Mesenchymal stem cell (in vitro differentiated cells and primary cell): Measurements from ENCODE around the gene TIMP1.

Experiments used
- DNase-seq: peaks from one replicate; pipeline ENCODE4 v3.0.0-alpha.2; 2013
- H2AFZ ChIP-seq: one replicate; pipeline ENCODE4 v1.6.1; 2013; ENCODE audit warnings: low read depth, mild to moderate bottlenecking, control low read depth, inconsistent platforms, low read length, moderate library complexity
- H2AK5ac ChIP-seq: 2 replicates; pipeline ENCODE4 v1.6.1; 2013; ENCODE audit warnings: low read length, moderate library complexity, mild to moderate bottlenecking, inconsistent platforms; ENCODE audit not compliant: severe bottlenecking
- H2BK120ac ChIP-seq: one replicate; pipeline ENCODE4 v1.6.1; 2013; ENCODE audit warnings: low read depth, mild to moderate bottlenecking, inconsistent platforms, low read length, moderate library complexity
- H2BK12ac ChIP-seq, 2 experiments: one replicate each; pipeline ENCODE4 v1.6.1; 2013; ENCODE audit warnings: inconsistent platforms in 2 of 2, low read length in 2 of 2, mild to moderate bottlenecking in 2 of 2, moderate library complexity in 2 of 2, control low read depth in 1 of 2
- H2BK15ac ChIP-seq: one replicate; pipeline ENCODE4 v1.6.1; 2013; ENCODE audit warnings: mild to moderate bottlenecking, low read depth, inconsistent platforms; ENCODE audit not compliant: poor library complexity, severe bottlenecking
- H2BK5ac ChIP-seq: 2 replicates; pipeline ENCODE4 v1.6.1; 2013; ENCODE audit warnings: low read depth, mild to moderate bottlenecking, low read length, control low read depth, inconsistent platforms; ENCODE audit not compliant: poor library complexity, severe bottlenecking
- H3K14ac ChIP-seq, 2 experiments: one replicate each; pipeline ENCODE4 v1.6.1; 2013; ENCODE audit warnings: inconsistent platforms in 2 of 2, low read length in 2 of 2, control low read depth in 1 of 2, mild to moderate bottlenecking in 1 of 2, moderate library complexity in 1 of 2
- H3K18ac ChIP-seq, 2 experiments: one replicate each; pipeline ENCODE4 v1.6.1; 2013; ENCODE audit warnings: inconsistent platforms in 2 of 2, low read length in 2 of 2, control low read depth in 1 of 2, low read depth in 1 of 2, mild to moderate bottlenecking in 1 of 2
- H3K23ac ChIP-seq, 2 experiments: one replicate each; pipeline ENCODE4 v1.6.1; 2013; ENCODE audit warnings: inconsistent platforms in 2 of 2, low read length in 2 of 2, mild to moderate bottlenecking in 2 of 2, moderate library complexity in 2 of 2, control low read depth in 1 of 2
- H3K27ac ChIP-seq: 2 replicates; pipeline ENCODE4 v1.5.1; 2013; ENCODE audit warnings: mild to moderate bottlenecking, moderate library complexity, low read length, control low read depth, inconsistent platforms; ENCODE audit not compliant: poor library complexity, severe bottlenecking
- H3K27me3 ChIP-seq, 2 experiments: 2 replicates each; pipeline versions ENCODE4 v1.6.1 to v1.7.0; 2013; ENCODE audit warnings: low read length in 2 of 2, mild to moderate bottlenecking in 2 of 2, moderate library complexity in 2 of 2, control low read depth in 1 of 2, inconsistent platforms in 1 of 2; ENCODE audit not compliant: control insufficient read depth in 1 of 2, insufficient read depth in 1 of 2
- H3K36me3 ChIP-seq, 2 experiments: 2 replicates each; pipeline versions ENCODE4 v1.6.1 to v1.7.0; 2013; ENCODE audit warnings: low read length in 2 of 2, control low read depth in 1 of 2, inconsistent platforms in 1 of 2, low read depth in 1 of 2, mild to moderate bottlenecking in 1 of 2; ENCODE audit not compliant: insufficient read depth in 2 of 2, control insufficient read depth in 1 of 2
- H3K4ac ChIP-seq, 2 experiments: one replicate each; pipeline ENCODE4 v1.6.1; 2013; ENCODE audit warnings: inconsistent platforms in 2 of 2, low read length in 2 of 2, mild to moderate bottlenecking in 2 of 2, moderate library complexity in 2 of 2, control low read depth in 1 of 2, low read depth in 1 of 2
- H3K4me1 ChIP-seq: 2 replicates; pipeline ENCODE4 v1.6.1; 2013; ENCODE audit warnings: low read depth, low read length, control low read depth; ENCODE audit not compliant: control insufficient read depth, insufficient read depth
- H3K4me2 ChIP-seq: 2 replicates; pipeline ENCODE4 v1.6.1; 2013; ENCODE audit warnings: low read length, mild to moderate bottlenecking, inconsistent platforms; ENCODE audit not compliant: poor library complexity, severe bottlenecking
- H3K4me3 ChIP-seq, 2 experiments: 2 replicates each; pipeline versions ENCODE4 v1.5.1 to v1.7.0; 2013; ENCODE audit warnings: low read length in 2 of 2, mild to moderate bottlenecking in 2 of 2, control low read depth in 1 of 2, low read depth in 1 of 2; ENCODE audit not compliant: insufficient read depth in 1 of 2
- H3K79me1 ChIP-seq: replicated peaks from 2 replicates; pipeline ENCODE4 v1.6.1; 2013; ENCODE audit warnings: mild to moderate bottlenecking, control low read depth, low read length, inconsistent platforms; ENCODE audit not compliant: poor library complexity, severe bottlenecking
- H3K9ac ChIP-seq: 2 replicates; pipeline ENCODE4 v1.7.0; 2013; ENCODE audit warnings: mild to moderate bottlenecking, low read length, moderate library complexity
- H3K9me3 ChIP-seq: 2 replicates; pipeline ENCODE4 v1.7.0; 2013; ENCODE audit warnings: mild to moderate bottlenecking, low read length; ENCODE audit not compliant: control insufficient read depth
- H4K8ac ChIP-seq: one replicate; pipeline ENCODE4 v1.6.1; 2013; ENCODE audit warnings: inconsistent platforms, mild to moderate bottlenecking, low read length, moderate library complexity
- H4K91ac ChIP-seq: one replicate; pipeline ENCODE4 v1.6.1; 2013; ENCODE audit warnings: mild to moderate bottlenecking, low read length, inconsistent platforms
- WGBS: methylation state at CpG from one replicate; pipeline ENCODE4 v1.1.7; 2013; ENCODE audit warnings: mixed read lengths; 5-methylcytosine and 5-hydroxymethylcytosine counted together

TIMP1 gene

GRCh38 chrX:47607091-47607490, 24.9 kb downstream of the TIMP1 start:
- Histone ChIP-seq H2BK12ac (no peak overlapping the region), H3K4me1 (peaks cover 2% of the 10 kb centered on the region), H2BK5ac (no peak overlapping the region), H4K91ac (no peak overlapping the region), H3K36me3 (no peaks in the 10 kb centered on the region), H3K4me3 (no peak overlapping the region), H2AFZ (no peak overlapping the region), H3K18ac (no peak overlapping the region), H2BK15ac (no peak overlapping the region), H4K8ac (no peak overlapping the region), H3K9ac (no peak overlapping the region), H3K27ac (no peak overlapping the region), H3K9me3 (peaks cover 15% of the 10 kb centered on the region), H2BK120ac (no peak overlapping the region), H3K4ac (no peak overlapping the region), H3K23ac (no peak overlapping the region), H3K14ac (no peak overlapping the region), H3K4me2 (no peak overlapping the region), H2AK5ac (no peak overlapping the region), H3K79me1 (no peaks in the 10 kb centered on the region), H3K27me3 (peaks cover 12 to 51% of the 10 kb centered on the region in 2 experiments)
- DNase-seq, result peak; percentile 22

GRCh38 chrX:47608130-47608810, 26.0 kb downstream of the TIMP1 start:
- Histone ChIP-seq H2AFZ (no peak overlapping the region), H3K9me3 (peaks cover 15% of the 10 kb centered on the region), H2BK5ac (no peak overlapping the region), H3K23ac (no peak overlapping the region), H3K36me3 (no peaks in the 10 kb centered on the region), H3K18ac (no peak overlapping the region), H2BK120ac (no peak overlapping the region), H4K8ac (no peak overlapping the region), H3K4me2 (no peak overlapping the region), H3K4ac (no peak overlapping the region), H3K4me1 (peaks cover 2% of the 10 kb centered on the region), H2BK12ac (no peak overlapping the region), H3K4me3 (no peak overlapping the region), H3K14ac (no peak overlapping the region), H3K27ac (no peak overlapping the region), H4K91ac (no peak overlapping the region), H3K27me3 (peaks cover 12 to 59% of the 10 kb centered on the region in 2 experiments), H3K79me1 (no peaks in the 10 kb centered on the region), H3K9ac (no peak overlapping the region), H2AK5ac (no peak overlapping the region), H2BK15ac (no peak overlapping the region)
- no peak for DNase-seq
- WGBS, result 69% methylated on average over 5 of the region's 9 CpGs

- Histone ChIP-seq H2BK15ac (no peak overlapping the region), H3K4me1 (no peaks in the 10 kb centered on the region), H3K36me3 (no peaks in the 10 kb centered on the region), H3K79me1 (no peaks in the 10 kb centered on the region), H3K4me3 (no peak overlapping the region), H2BK12ac (no peak overlapping the region), H3K14ac (no peak overlapping the region), H3K23ac (no peak overlapping the region), H3K4me2 (no peak overlapping the region), H3K27me3 (peaks cover 4 to 65% of the 10 kb centered on the region in 2 experiments), H3K18ac (no peak overlapping the region), H3K9me3 (peaks cover 25% of the 10 kb centered on the region), H2BK5ac (no peak overlapping the region), H3K27ac (no peak overlapping the region), H2BK120ac (no peak overlapping the region), H3K4ac (no peak overlapping the region), H4K91ac (no peak overlapping the region), H2AFZ (no peak overlapping the region), H4K8ac (no peak overlapping the region), H3K9ac (no peak overlapping the region), H2AK5ac (no peak overlapping the region)
- no peak for DNase-seq
- 81% methylated on average over 4 of the region's 4 CpGs for WGBS
Observed at GRCh38 chrX:47610511-47610910, 28.3 kb downstream of the TIMP1 start.

- Histone ChIP-seq H3K4me1 (no peaks in the 10 kb centered on the region), H3K4me3 (no peak overlapping the region), H3K79me1 (no peaks in the 10 kb centered on the region), H3K9me3 (peaks cover 25% of the 10 kb centered on the region), H2AK5ac (no peak overlapping the region), H2BK120ac (no peak overlapping the region), H3K4me2 (no peak overlapping the region), H2BK15ac (no peak overlapping the region), H3K14ac (no peak overlapping the region), H3K36me3 (no peaks in the 10 kb centered on the region), H3K9ac (no peak overlapping the region), H2AFZ (no peak overlapping the region), H3K27ac (no peak overlapping the region), H4K8ac (no peak overlapping the region), H3K18ac (no peak overlapping the region), H2BK12ac (no peak overlapping the region), H3K4ac (no peak overlapping the region), H3K23ac (no peak overlapping the region), H4K91ac (no peak overlapping the region), H3K27me3 (peaks cover 3 to 72% of the 10 kb centered on the region in 2 experiments), H2BK5ac (no peak overlapping the region)
- no peak for DNase-seq
- WGBS, result 96% methylated on average over 2 of the region's 2 CpGs
Observed at GRCh38 chrX:47611489-47611888, 29.3 kb downstream of the TIMP1 start.
